Activated T-helper 1 cell treated with anti-CD3 and anti-CD28 coated beads, Interleukin-2, amount 50 U/mL, for 16 hours (primary cell): ENCODE measurements around the gene EIF3A.
"Not testable (repeated sequence)": the region's sequence is repeated elsewhere in the genome, so short reads cannot be mapped to it uniquely, and the experiment has no call there.

Experiments used
- DNase-seq, 2 donors: peaks; one replicate each; pipeline ENCODE4 v3.0.0-alpha.2; 2020; ENCODE audit warnings: low read depth in 1 of 2, low spot score in 1 of 2

Gene EIF3A

DNA sequence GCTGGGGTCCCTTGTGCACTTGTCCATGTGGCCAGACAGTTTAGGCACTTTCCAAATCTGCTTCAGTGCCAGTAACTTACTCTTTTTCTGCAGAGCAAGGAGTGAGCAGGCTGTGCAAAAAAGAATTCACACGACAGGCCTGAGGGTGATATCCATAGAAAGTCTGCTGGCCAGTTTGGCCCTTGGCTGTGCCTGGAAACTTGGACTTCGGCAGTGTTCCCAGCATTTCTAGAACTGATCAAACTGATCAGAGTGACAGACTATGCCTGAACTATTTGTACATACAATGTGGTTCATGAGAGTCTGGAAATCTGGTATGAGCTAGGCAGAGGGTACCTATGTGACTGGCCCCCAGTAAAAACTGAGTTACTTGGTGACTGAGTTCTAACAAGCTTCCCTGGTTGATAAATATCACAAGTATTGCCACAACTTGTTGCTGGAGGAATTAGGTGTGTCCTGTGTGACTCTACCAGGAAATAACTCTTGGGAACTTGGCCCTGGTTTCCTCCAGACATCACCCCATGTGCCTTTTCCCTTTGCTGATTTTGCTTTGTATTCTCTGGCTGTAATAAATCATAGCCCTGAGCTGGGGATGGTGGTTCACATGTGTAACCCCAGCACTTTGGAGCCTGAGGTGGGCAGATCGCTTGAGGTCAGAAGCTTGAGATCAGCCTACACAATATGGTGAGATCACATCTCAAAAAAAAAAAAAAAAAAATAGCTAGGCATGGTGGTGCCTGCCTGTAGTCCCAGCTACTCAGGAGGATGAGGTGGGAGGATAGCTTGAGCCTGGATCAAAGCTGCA, 20.0 kb upstream of the EIF3A start:
- no peak for DNase-seq

DNA sequence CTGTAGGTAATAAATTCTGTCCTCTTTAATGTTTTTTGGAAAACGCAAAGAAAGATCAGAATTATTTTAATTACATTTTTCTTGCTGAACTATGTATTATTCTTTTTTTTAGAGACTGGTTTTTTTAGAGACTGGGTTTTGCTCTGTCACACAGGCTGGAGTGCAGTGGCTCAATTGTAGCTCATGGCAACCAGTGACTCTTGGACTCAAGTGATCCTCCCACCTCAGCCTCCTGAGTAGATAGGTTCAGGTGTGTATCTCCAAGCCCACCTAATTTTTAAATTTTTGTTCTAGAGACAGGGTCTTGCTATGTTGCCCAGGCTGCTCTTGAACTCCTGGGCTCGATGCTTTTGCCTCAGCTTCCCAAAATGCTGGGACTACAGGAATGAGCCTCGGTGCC, 18.0 kb upstream of the EIF3A start:
- DNase-seq: no peak

DNA sequence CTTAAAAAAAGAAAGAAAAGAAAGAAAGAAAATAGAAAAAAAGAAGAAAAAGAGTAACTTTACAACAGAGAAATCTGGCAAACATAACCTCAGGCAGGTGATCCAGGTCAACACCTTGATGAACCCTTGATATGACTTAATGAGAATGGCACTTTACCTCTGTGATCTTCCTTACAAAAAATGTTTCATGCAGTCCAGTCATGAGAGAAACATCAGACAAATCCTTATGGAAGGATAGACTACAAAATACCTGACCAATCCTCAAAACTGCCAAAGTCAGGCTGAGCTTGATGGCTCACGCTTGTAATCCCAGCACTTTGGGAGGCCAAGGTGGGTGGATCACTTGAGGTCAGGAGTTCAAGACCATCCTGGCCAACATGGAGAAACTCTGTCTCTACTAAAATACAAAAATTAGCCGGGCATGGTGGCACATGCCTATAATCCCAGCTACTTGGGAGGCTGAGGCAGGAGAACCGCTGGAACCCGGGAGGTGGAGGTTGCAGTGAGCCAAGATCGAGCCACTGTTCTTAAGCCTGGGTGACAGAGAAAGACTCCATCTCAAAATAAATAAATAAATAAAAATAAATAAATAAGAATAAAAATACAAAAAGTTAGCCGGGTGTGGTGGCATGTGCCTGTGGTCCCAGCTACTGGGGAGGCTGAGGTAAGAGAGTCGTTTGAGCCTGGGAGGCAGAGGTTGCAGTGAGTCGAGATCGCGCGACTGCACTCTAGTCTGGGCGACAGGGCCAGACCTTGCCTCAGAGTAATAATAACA, 16.2 kb upstream of the EIF3A start:
- not testable (repeated sequence) for DNase-seq

DNA sequence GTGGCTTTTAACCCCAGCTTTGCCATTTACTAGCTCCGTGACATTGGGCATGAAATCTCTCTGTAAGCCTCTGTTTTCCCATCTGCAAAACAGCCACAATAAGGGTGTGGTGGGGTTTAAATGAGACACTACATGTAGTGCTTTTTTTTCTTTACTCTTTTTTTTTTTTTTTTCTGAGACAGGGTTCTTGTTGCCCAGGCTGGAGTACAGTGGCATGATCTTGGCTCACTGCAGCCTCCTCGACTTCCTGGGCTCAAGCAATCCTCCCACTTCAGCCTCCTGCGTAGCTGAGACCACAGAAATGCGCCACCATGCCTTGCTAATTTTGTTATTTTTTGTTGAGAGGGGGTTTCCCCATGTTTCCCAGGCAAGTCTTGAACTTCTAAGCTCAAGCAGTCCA, 15.0 kb upstream of the EIF3A start:
- no peak for DNase-seq

DNA sequence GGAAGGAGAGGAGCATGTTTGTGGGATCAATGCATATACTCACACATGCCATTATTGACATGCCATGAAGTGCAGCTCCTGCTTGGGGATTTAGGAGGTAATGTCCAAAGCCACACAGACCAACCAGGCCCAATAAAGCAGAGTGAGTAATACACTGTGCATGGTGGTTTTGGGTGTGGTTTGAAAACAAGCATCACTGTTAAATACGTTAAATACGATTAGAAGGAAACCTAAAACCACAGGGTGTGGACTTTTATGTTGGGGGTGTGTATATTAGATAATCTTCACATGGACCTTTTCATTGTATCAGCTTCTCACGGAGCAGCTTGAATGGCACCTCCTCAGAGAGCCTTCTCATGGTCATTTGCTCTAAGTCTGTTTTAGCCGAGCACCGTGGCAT, 10.4 kb upstream of the EIF3A start:
- no peak for DNase-seq

DNA sequence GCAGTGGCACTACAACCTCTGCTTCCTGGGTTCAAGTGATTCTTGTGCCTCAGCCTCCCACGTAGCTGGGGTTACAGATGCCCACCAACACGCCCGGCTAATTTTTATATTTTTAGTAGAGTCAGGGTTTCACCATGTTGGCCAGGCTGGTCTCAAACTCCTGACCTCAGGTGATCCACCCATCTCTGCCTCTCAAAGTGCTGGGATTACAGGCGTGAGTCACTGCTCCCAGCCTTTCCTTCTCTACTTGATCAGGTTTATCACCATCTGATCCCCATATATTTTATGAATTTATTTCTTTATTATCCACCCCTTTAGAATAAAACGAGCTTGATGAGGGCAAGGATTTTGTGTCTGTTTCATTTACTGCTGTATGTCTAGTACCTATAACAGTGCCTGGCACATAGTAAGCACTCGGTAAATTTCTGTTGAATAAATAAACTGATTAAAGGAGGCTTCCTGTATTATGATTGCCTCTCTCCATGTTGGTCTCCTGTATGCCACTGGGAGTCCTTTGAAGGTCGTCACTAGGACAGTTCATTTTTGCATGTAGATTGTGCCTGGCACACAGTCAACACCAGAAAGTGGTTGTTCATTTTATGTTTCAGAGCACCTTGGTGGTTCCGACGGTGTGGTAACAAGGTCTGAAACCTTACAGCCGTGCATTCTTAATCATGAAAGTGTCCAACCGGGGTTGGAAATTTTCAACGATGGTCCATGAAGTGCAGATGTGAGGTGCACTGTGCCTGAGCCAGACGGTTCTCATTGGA, 9.6 kb upstream of the EIF3A start:
- peak in 1 of 2 donors; percentile 17 for DNase-seq

DNA sequence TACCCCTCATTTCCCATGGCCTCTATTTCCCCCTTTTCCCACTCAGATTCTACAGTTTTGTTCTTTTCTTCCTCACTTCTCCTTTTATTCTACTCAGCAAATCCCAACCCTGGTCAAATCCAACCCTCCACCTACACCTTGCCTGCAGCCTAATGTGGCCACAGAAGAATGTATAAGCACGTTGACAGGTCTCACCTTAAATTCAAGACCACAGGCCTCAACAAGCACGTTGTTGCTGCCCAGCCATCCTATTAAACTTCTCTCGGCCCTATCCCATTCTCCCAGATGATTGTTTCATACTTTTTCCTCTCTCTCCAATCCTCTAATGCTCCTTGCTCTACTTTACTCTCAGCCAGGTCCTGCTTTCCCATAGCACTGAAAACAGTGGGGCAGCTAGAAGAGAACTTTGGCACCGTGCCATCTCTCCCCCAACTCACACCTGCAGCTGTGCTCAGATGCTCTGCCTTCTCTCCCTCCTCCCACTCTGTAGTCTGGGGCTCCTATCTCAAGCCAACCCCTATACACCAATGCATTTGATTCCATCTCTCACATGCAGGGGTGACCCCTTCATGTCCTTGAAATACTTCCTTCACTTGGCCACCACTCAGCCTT, 6.8 kb upstream of the EIF3A start:
- DNase-seq: no peak

DNA sequence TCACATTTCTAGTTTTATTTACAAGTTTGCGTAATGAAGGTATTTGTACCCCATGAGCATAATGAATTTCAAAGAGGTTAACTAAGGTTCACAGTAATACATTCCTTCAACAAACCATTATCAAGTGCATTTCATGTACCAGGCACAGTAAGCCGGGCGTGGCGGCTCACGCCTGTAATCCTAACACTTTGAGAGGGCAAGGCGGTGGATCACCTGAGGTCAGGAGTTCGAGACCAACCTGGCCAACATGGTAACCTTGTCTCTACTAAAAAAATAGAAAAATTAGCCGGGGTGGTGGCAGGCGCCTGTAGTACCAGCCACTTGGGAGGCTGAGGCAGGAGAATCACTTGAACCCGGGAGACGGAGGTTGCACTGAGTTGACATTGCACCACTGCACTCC, 4.3 kb upstream of the EIF3A start:
- DNase-seq: no peak

DNA sequence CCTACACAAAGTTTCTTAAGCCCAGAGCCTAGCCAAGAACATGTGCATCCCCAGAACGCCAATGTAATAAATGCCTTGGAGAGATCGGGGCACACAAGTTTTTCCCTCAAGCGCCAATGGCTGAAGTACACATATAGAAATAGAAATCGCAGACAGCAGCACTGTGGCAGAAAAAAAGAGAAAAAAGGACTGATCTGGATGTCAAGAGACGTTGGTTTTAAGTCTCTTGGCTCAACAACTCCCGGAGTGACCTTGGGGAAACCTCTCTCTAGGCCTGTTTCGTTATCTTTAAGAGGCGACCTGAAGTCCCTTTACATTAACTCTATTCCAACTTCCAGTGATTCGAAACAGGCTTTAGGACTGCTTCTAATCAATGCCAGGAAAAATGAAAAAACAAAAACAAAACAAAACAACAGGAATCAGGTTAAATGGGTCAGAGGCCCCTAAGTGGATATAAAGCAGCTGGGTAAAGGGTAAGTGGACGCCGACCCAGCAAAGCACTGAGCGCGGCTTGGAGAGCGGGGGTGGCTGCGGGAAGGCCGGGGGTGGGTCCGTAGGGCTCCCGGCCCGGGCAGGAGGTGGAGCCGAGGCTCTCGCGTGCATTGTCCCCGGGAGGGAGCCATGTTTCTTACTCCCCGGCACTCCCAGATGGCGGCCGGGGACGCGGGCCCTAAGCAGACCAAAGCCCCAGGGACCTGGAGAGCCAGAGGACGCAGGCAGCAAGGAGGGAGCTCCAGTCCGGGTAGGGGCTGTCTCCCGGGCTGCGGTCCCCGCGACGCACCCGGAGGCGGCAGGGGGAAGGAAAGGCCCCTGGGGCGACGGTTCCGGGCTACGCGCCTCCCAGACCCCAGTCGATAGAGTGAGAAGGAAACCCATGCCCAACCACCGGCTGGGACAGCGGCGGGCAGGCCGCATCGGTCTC, 757 bp downstream of the EIF3A start:
- DNase-seq: peak; percentile 38 to 49

DNA sequence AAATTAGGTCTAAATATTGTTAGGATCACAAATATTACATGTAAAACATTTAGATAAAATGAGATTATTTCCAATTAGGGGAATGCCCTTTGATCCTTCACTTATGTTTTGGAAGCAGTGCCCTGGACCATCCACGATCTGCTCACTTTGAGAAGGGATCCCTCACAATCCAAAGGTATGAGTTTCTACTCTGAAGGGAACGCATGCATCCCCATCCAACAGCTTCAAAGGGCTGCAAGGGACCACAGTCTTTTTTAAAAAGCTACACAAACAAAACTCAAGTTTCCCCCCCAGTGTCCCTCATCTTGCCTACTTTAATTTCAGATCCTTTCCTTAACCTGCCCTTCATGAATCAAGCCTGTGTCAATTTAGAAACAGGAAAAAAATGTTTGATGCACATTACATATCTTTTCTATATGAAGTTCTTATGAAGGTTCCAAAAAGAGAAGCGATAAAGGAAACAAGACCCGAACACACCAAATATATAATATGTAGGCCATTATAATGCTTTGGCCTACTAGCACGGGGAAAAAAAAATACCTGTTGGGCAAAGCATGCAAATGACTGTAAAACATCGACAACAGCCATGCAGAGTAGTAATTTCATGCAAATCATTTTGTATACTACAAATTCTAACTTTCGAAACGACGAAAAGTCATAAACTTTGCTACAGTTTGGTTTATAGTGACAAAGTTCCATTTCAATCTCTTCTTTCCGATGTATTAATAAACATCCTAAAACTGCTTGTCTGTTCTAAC, 2.0 kb downstream of the EIF3A start:
- DNase-seq: no peak

DNA sequence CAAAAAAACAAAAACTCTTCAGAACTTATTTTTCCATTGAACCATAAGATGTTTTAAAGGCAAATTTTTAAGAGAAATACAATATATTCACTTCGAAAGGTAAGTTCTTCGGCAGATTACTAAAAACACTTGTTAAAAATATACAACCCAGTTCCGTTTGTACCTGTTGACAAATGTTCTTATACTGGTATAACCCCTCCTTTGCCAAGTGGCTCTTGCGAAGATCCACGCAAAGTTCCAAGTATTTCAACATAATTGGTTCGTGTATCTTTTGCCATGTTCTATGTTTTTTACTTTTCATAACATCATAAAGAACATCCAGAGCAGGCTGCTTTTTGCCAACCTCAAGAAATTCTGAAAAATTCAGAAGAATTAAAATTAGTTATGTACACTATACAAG, 7.0 kb downstream of the EIF3A start:
- no peak for DNase-seq

DNA sequence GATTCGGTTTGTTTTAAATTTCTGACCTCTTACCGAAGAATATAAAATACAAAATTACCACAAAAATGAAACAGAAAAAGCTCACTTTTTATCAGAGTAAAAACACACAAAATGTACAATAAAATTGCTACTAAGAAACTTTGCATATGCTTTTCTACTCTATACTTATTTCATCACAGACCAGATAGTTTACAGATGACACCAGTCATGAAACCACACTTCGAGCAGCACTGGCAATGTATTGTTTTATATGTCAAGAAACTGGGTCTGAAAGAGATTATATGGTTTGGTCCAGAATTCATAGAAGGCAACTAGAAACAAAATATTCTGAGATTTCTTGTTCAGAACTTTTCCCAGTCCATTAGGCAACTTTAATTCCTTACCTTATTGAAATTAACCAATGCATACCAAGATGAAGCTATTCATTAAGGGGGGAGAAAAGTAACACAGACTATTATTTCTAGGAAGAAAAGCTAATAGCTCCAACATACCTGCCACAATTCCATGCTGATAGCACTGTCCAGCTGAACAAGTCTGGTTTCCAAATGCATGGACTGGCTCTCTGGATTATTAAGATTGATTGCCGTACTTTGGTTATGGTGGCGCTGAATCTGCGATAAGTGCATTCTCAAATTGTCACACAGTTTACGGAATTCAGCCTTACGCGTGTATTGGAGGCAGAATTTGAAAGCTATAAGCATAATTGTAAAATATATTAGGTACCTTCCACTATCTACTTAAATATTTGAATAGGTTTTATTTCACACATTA, 10.0 kb downstream of the EIF3A start:
- no peak for DNase-seq

DNA sequence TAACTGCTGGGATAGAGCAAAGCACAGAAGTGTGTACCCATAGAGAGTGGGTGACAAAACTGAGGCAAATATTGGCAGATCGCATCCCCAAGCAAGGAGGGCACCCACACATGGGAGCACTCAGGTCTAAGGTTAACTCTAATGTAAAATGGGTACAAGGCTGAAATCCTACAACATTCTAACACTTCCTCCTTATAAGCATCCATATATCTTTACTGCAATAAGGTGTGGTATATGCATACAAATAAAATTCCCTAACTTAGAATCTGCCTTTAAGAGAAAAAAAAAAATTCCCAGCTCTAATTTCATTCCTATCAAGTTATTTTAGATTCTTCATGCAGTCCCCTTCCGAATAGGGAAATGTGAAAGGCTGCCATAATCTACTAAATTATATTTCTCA, 18.7 kb downstream of the EIF3A start:
- no peak for DNase-seq

DNA sequence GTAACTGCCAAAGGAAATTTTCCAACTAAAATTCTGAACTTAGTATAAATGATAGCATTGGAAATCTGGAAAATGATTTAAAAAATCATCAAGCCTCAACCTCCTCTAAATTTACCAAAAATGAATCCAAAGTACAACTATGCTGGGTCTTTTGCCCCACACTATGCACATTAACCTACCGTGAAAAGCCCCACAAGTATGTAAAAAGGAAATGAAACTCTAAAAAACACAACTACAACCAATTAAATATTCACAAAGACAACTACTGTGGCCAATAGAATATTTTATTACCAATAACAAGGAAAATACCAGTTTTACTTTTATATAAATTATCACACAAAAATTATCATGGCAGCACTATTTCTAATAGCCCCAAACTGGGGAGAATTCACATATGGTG, 19.3 kb downstream of the EIF3A start:
- no peak for DNase-seq

DNA sequence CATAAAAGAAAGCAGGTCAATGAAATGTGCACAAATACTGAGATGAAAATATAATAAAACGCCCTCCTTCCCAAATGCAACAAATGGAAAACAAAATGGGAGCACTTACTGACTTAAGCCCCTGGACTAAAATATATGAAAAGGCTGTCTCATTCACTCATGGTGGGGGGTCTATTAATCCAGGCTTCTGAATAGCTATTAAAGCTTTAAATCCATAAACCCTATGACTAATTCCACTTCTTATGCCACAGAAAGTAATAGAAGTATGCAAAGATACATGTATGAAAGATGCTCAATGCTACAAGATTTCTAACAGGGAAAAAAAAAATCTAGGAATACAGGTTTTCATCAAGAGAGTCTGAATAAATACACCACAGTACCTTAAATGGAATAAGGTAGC, 20.5 kb downstream of the EIF3A start:
- DNase-seq: no peak

DNA sequence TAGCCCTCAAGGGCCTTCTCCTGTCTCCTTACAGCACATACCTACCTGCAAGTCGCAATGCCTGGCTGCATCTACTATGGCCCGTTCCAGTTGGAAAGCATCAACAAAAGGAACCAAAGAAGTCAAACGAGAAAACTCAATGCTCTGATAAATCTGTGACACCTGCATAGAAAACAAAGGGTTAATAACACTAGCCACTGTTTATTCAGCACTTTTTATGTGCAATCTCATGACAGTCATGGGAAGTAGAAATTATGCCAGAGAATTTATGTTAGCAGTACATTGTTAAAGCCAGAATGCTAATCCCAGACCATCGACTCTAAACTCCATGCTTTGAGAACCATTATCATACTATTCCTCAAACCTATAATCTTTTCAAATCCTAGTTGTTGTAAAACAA, 21.1 kb downstream of the EIF3A start:
- DNase-seq: no peak

DNA sequence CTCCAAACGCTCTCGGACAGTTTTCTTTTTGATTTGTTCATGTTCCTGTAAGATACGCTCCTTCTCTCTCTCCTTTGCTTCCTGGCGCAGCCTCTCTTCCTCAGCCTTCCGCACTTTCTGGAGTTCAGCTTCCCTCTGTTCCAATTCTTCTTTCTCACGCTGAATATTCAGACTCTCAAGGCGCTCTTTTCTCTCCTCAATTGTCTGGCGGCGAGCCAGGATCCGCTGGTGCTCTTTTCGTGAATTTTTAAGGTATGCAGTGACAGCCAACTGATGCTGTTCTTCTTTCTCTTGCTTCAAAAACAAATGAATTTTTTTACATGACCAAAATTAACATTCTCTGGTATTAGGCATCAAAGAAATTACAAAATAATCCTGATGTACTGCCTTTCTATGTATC, 22.6 kb downstream of the EIF3A start:
- no peak for DNase-seq

DNA sequence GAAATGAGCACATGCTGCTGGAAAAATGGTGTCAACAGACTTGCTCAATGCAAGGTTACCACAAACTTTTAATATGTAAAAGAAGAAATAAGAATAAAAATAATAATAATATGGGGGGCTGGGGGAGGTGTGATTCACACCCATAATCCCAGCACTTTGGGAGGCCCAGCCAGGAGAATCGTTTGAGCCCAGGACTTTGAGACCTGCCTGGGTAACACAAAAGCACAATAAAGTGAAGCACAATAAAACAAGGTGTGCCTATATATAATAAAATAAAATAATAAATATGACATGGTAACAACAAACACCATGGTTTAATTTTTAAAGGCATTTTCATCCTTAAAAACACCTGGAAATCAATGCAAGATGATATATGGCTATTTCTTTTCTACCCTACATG, 25.1 kb downstream of the EIF3A start:
- no peak for DNase-seq

DNA sequence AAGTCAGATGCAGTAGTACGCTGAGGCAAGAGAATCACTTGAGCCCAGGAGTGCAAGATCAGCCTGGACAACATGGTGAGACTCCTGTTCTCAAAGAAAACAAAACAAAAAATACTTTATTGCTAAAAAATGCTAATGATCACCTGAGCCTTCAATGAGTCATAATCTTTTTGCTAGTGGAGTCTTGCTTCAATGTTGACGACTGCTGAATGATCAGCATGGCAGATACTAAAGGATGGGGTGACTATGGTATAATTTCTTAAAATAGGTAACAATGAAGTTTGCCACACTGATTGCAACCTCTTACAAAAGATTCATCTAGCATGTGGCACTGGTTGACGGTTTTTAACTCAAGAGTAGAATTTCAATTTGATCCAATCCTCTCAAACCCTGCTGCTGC, 28.8 kb downstream of the EIF3A start:
- DNase-seq: no peak
